ENCODE data around the gene MEIS3. TPM values are rescaled to one million over a fixed set of nuclear protein-coding genes. Genes with fewer than 3 reads are reported as not detected.

MEIS3 gene
- polyA plus RNA-seq, 2 of the 4 experiments (the other 2 are of a cell fraction): 16.5 to 27.1 TPM

DNA sequence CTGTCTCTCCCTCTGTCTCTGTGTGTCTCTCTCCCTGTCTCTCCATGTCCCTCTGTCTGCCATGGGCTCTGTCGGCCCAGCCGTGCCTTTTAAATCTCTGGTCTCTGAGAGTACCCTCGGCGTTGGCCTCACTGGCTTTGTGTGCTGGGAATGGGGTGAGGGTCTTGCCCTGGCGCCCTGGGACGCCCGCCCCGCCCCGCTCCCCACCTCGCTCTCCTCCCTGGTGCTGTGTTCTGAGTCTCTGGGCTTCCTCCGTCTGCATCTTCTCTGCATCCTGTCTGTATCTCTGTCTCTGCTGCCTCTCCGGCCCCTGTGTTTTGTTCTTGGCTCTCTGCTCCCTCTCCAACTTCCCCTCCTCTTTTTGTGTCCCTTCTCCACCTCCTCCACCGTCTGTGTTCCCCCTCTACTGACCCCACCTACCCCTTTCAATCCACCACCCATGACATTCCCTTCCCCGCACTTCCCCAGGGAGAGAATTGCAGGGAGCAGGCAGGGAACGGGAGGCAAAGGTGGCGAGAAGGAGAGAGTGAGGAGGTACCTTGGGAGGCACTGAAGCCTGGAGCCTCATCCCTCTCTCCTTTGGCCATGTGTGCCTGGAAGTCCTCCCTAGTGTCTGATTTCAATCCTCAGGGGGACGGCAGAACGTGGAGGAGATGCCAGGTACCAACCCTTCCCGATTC, 4.0 kb upstream of the MEIS3 start:
- POLR2A ChIA-PET: no interaction called here

DNA sequence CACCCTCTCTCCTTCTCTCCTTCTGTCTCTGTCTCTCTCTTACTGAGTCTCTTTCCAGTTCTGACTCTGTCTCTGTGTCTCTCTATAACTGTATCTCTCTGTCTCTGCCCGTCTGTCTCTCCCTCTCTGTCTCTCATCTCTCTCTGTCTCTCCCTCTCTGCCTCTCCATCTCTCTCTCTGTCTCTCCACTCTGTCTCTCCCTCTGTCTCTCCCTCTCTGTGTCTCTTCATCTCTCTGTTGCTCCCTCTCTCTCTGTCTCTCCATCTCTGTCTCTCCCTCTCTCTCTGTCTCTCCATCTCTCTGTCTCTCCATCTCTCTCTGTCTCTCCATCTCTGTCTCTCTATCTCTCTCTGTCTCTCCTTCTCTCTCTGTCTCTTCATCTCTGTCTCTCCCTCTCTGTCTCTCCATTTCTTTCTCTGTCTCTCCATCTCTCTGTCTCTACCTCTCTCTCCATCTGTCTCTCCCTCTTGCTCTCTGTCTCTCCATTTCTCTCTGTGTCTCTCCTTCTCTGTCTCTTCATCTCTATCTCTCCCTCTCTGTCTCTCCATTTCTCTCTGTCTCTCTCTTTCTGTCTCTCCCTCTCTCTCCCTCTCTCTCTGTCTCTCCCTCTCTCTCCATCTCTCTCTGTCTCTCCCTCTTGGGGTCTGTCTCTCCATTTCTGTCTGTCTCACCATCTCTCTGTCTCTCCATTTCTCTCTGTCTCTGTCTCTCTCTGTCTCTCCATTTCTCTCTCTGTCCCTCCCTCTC, 3.3 kb upstream of the MEIS3 start:
- FAIRE-seq: no peak
- POLR2A ChIA-PET: no interaction called here
- Histone ChIP-seq H3K27ac (no peak overlapping the region; a peak in 1 of 6 replicates), H3K4me3 (no peak overlapping the region), H3K4me1 (peaks cover 44% of the 10 kb centered on the region), H3K9me3 (no peaks in the 10 kb centered on the region), H3K4me2 (peak overlapping the region; percentile 61)
- no peak for DNase-seq (ENCODE audit: low read depth in 1 of 2, low spot score in 1 of 2)
- WGBS (ENCODE audit: missing lambda C conversion rate): 40% methylated on average over 1 of the region's 1 CpG
- TF ChIP-seq ESRRA (IDR thresholded peaks at IDR 0.05; ENCODE audit: borderline replicate concordance, low read length) (no peak), KDM1A (IDR thresholded peaks at IDR 0.05; ENCODE audit: low read depth) (0 out of 2 replicates have a peak, but pooled peaks have one; percentile 32)
- CTCF ChIA-PET: no interaction called here
- no peak for ATAC-seq

More for the DNA sequence above, 4.0 kb upstream of the MEIS3 start:
- Histone ChIP-seq H3K4me1 (peaks cover 41% of the 10 kb centered on the region), H3K4me3 (no peak overlapping the region), H3K27ac (no peak overlapping the region), H3K9me3 (no peaks in the 10 kb centered on the region), H3K4me2 (no peak overlapping the region)
- DNase-seq (ENCODE audit: low read depth in 1 of 2, low spot score in 1 of 2) (no peak), ATAC-seq (no peak), FAIRE-seq (no peak)
- CTCF ChIA-PET: interaction anchor here (2.0 to 28.3 kb wide), 2 partner anchors 127 to 283 kb away, joined by 6 to 901 read pairs; partner anchors contain the start of gene EHD2
- TF ChIP-seq JUN (IDR thresholded peaks at IDR 0.05) (no peak), NPAS2 (CRISPR knock-in tag; IDR thresholded peaks at IDR 0.05; ENCODE audit: borderline replicate concordance) (no peak), CHD4 (IDR thresholded peaks at IDR 0.05; ENCODE audit: borderline replicate concordance) (0 out of 2 replicates have a peak, but pooled peaks have one; percentile 9), KDM1A (IDR thresholded peaks at IDR 0.05; ENCODE audit: low read depth) (no peak)
- 32% methylated on average over 19 of the region's 19 CpGs for WGBS (ENCODE audit: missing lambda C conversion rate)

GRCh38 chr19:47421844-47422395, 2.6 kb upstream of the MEIS3 start:
- no peak for DNase-seq (ENCODE audit: low read depth in 1 of 2, low spot score in 1 of 2)
- 0 out of 6 replicates have a peak, but pooled peaks of 1 of the 2 experiments have one; percentile 4 for ATAC-seq
- Histone ChIP-seq H3K4me1 (peaks cover 46% of the 10 kb centered on the region), H3K27ac (peak overlapping the region in 1 of 2 experiments; percentile 38; a peak in 2 of 6 replicates), H3K4me3 (no peak overlapping the region), H3K9me3 (no peaks in the 10 kb centered on the region), H3K4me2 (peak overlapping the region; percentile 61)
- TF ChIP-seq, protein P1, sequence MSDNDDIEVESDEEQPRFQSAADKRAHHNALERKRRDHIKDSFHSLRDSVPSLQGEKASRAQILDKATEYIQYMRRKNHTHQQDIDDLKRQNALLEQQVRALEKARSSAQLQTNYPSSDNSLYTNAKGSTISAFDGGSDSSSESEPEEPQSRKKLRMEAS (IDR thresholded peaks at IDR 0.05): no peak
- TF ChIP-seq, protein P2, sequence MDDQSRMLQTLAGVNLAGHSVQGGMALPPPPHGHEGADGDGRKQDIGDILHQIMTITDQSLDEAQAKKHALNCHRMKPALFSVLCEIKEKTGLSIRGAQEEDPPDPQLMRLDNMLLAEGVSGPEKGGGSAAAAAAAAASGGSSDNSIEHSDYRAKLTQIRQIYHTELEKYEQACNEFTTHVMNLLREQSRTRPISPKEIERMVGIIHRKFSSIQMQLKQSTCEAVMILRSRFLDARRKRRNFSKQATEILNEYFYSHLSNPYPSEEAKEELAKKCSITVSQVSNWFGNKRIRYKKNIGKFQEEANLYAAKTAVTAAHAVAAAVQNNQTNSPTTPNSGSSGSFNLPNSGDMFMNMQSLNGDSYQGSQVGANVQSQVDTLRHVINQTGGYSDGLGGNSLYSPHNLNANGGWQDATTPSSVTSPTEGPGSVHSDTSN (IDR thresholded peaks at IDR 0.05): no peak
- TF ChIP-seq ATOH8 (CRISPR knock-in tag; IDR thresholded peaks at IDR 0.05; ENCODE audit: low read depth): no peak
- TF ChIP-seq JUNB (IDR thresholded peaks at IDR 0.05): no peak
- no peak for TF ChIP-seq MAZ (IDR thresholded peaks at IDR 0.05; ENCODE audit: borderline replicate concordance, low read depth, low read length)
- no peak for TF ChIP-seq CHD4 (IDR thresholded peaks at IDR 0.05; ENCODE audit: borderline replicate concordance)
- no peak for TF ChIP-seq EP300 (IDR thresholded peaks at IDR 0.05)
- TF ChIP-seq RFX5 (IDR thresholded peaks at IDR 0.05): no peak
- no peak for TF ChIP-seq MYC (IDR thresholded peaks at IDR 0.05; ENCODE audit: borderline replicate concordance, low read length)
- no peak for TF ChIP-seq ELK1 (IDR thresholded peaks at IDR 0.05; ENCODE audit: low read depth, low read length)
- TF ChIP-seq CBX2 (IDR thresholded peaks at IDR 0.05; ENCODE audit: borderline replicate concordance, low read depth): no peak
- TF ChIP-seq CHD2 (IDR thresholded peaks at IDR 0.05; ENCODE audit: low read length, partially characterized antibody): no peak
- no peak for TF ChIP-seq REST (IDR thresholded peaks at IDR 0.05)
- no peak for TF ChIP-seq POLR2AphosphoS2 (conservative IDR thresholded peaks at IDR 0.05; ENCODE audit: low read length)
- POLR2A ChIA-PET: no interaction called here
- CTCF ChIA-PET: no interaction called here
- WGBS (ENCODE audit: missing lambda C conversion rate): 29% methylated on average over 22 of the region's 31 CpGs
- no peak for FAIRE-seq
